Cerebellar nuclear complex (tissue), 1 donor: Measurements from ENCODE around the gene DENND1B.
A peak's percentile ranks its signal among the peaks of the same experiment; 100 is the strongest.
"Not testable (repeated sequence)": the region's sequence is repeated elsewhere in the genome, so short reads cannot be mapped to it uniquely, and the experiment has no call there.

Source experiments
- DNase-seq, 2 experiments: peaks; one replicate each; lab custom pipeline; 2025; lab: John Stamatoyannopoulos, UW

DENND1B gene

DNA sequence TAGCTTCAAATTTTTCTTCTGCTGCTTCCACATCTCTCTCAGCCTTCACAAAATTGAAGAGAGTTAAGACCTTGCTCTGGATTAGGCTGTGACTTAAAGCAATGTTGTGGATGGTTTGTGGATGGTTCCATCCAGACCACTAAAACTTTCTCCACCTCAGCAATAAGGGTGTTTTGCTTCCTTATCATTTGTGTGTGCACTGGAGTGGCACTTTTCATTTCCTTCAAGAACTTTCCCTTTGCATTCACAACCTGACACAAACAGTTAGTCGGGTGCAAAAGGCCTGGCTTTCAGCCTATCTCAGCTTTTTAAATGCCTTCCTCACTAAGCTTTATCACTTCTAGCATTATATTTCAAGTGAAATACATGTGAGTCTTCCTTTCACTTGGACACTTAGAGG is 30.3 kb downstream of the DENND1B start:
- DNase-seq = no peak

DNA sequence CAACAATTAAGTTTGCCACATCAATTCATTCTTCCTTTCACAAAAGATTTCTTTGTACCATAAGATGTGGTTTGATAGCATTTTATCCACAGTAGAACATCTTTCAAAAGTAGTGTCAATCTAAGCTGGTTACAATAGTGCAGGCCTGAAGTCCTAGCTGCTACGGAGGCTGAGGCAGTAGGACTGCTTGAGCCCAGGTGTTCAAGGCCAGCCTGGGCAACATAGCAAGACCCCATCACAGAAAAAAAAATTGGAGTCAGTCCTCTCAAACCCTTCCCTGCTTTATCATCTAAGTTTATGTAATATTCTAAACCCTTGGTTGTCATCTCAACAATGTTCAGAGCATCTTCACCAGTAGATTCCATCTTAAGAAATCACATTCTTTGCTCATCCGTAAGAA is 31.7 kb downstream of the DENND1B start:
- DNase-seq = no peak

DNA sequence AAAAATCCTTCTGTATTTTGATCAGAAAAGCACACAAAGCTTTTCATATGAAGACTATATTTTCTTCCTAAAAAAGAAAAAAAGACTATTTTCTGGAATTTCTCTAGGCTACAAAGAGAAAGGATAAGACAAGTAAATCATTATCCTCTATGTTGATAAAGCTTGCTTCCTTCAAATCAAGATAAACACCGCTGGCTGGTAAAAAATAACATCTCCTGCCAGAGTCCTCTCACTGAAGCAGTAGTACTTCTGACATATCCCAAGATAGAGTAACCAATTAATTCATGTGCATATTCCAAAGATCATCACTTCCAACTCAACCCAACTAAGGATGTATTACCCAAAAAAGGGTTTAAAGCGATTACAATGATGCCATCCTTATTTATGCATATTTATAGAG is 34.3 kb downstream of the DENND1B start:
- DNase-seq = no peak

DNA sequence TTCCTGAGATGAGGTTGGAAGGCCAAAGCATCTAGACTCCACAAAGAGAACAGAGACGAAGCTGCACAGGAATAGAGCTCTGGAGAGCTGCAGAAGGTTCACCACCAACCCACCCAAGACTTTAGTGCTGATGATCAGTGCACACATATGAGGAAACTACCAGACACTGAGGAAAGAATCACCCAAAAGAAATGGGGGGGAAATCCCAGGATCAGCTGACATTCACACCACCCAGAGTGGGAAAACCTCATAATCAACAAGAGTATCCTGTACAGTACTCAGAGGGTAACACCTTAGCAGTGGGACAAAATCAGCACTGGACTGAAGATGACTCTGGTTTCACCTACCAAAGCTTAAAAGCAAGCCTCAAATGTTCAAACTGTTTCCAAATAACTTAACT is 36.4 kb downstream of the DENND1B start:
- no peak for DNase-seq

DNA sequence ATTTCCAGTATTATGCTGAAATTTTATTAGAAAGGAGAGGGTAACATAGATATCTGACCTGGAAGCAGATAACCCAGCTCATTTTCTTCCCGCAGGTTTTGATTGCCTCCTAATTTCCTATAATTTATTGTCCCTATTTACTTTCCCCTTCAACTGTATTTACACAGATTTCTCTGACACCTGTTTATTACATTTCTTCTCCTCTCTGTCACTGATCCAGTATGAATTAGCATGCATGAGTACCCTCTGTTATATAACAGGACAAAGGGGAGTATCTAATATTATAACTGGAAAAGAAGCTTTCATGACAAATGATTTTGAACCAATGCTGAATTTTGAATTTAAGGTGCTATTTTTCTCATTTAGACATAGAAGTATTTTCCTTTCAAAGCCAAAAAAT is 37.4 kb downstream of the DENND1B start:
- DNase-seq = peak in 1 of 2 experiments; percentile 65

DNA sequence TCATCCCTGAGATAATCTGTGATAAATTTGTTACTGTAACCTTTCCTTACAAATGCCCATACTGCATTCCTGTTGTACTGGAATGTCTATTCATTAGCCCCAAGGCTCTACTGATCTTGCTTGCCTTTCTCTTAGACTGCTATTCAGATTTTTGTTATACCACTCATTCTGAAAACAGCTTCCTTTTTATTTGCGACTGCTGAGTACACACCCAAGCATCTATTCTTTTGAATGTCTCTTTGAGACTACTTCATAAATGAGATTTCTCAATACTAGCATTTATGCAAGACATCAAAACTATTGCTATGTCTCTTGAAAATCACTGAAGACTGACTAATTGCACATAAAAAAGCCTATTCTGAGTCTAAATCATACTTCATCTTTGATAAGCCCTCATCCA is 38.6 kb downstream of the DENND1B start:
- no peak for DNase-seq

DNA sequence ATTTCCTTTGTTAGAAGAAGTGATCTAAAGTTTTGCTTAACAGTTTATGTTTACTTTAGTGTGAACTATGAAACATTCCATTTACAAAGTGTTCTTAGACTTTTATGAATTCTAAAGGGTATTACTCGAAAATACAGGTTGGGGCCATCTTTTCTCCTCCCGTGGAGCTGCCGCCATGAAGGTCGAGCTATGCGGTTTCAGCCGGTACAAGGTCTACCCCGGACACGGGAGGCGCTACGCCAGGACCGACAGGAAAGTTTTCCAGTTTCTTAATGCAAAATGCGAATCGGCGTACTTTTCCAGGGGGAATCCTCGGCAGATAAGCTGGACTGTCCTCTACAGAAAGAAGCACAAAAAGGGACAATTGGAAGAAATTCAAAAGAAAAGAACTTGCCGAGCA is 39.8 kb downstream of the DENND1B start:
- no peak for DNase-seq

DNA sequence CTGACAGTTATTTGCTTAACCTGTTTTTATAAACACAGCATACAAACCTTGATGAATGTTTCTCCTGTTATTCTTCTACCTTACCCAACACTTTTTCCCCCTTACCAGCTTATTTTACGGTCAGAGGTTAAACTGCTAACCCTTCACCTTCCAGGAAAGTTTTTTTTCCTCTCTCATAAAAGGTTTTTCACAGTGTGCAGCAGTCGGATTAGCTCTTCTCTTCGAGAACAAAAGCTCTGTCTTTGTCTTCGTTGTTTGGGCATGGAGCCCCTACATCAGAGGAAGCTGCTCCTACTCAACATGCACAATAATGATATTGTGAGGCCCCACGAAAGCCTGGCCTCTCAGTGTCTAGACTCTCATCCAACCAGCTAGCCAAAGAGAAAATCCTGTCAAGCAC is 42.0 kb downstream of the DENND1B start:
- no peak for DNase-seq

DNA sequence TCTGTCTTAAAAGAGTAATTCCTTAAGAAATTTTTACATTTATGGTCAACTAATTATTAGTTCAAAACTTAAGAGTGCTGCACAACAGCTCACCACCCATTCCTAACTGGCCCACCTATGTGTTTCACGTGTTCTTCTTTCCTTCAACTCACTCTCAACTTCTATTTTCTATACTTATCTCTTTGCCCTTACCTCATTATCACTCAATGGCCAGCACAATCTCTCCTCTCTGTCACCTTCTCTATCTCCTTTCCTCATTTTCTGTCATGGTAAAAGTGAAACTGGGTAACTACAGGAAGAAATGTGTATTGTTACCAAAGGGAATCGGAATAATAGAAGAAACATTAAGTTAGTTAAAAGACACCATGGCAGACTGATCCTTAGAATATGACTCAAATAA is 43.1 kb downstream of the DENND1B start:
- no peak for DNase-seq

DNA sequence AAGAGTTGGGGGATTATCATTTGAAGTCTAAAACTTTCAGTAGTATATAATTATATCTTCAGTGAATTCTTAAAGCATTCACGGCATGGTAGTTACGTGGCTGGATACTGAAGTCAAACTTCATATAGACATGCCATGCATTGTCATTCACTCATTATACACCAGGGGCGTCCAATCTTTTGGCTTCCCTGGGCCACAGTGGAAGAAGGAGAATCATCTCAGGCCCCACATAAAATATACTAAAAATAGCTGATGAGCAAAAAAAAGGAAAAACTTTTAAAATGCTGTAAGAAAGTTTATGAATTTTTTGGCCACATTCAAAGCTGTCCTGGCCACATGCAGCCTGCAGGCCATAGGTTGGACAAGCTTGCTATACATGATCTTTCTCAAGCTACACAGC is 43.8 kb downstream of the DENND1B start:
- DNase-seq = no peak

DNA sequence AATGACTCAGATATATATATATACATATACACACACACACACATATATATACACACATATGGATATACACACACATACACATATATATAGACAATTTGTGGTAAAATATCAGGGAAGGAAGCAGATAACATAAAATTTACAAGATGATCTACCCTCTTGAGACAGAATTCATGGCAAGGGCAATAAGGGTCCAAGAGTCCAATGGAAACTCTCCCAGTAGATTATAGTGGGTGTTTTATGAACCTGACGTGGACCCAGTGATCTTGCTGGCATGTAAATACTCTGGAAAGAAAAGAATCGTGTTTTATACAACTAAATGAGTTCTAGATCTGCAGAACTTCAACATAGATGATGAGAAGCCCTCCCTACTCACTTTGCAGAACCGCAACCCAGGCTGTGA is 49.3 kb downstream of the DENND1B start:
- DNase-seq = no peak

DNA sequence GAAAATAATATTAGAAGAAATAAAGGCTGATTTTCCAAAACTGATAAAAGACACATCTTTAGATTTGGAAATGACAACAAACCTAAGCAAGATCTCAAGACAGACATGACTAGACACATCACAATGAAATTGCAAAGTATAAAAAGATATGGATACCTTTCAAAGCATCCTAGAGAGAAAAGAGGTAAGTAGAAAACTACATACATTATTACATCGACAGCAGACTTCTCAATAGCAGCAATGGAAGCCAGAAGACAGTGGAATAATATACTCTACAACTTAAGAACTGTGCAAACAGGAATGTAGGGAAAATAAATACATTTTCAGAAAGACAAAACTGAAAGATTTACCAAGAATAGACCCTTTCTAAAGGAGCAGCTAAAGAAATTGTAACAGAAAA is 50.2 kb downstream of the DENND1B start:
- no peak for DNase-seq

DNA sequence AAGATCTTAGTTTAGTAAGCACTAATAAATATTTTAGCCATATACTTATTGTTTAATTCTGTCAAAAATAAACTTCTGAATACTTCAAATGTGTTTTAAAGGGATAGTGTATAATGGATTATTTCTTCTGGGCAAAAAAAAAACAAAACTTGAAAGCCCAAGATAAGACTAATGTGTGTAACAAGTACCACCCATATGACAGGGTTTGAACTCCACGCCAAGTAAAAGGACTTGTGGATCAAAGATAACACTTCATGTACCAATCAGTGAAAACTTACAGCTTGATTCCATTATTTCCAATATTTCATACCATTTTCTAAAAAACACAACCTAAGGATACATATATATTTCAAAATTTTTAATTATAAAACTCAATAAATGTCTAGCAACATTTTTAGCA is 59.5 kb downstream of the DENND1B start:
- DNase-seq = no peak

DNA sequence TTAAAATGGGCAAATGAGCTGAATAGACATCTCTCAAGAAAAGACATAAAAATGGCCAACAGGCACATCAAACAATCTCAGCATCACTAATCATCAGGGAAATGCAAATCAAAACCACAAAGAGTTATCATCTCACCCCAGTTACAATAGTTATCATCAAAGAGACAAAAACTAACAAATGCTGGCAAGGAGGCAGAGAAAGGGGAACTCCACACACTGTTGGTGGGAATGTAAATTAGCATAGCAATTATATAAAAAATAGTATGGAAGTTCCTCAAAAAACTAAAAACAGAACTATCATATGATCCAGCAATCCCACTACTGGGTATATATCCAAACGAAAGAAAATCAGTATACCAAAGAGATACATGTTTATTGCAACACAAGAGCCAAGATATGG is 68.7 kb downstream of the DENND1B start:
- DNase-seq = no peak

DNA sequence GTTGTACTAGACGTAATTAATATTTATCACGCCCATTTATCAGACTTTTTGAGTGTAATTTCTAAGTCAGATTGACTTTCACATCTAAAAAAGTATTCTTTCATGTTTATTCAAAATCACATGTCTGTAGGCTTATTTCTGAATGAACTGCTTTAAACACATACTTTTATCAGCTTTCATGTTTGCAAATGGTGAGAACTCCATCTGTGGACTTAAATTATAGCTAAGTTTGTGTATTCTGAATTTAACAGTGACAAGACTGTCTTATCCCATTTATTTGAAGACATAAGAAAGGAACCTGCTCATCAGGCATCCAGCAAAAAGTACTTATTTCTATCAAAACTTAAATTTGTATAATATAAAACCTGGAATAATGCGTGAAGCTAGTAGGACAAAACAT is 69.3 kb downstream of the DENND1B start:
- DNase-seq = no peak

DNA sequence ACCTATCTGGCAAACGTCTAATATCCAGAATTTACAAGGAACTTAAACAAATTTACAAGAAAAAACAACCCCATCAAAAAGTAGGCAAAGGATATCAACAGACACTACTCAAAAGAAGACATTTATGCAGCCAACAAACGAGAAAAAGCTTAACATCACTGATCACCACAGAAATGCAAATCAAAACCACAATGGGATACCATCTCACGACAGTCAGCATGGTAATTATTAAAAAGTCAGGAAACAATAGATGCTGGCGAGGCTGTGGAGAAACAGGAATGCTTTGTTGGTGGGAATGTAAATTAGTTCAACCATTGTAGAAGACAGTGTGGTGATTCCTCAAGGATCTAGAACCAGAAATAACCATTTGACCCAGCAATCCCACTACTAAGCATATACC is 74.6 kb downstream of the DENND1B start:
- not testable (repeated sequence) for DNase-seq

DNA sequence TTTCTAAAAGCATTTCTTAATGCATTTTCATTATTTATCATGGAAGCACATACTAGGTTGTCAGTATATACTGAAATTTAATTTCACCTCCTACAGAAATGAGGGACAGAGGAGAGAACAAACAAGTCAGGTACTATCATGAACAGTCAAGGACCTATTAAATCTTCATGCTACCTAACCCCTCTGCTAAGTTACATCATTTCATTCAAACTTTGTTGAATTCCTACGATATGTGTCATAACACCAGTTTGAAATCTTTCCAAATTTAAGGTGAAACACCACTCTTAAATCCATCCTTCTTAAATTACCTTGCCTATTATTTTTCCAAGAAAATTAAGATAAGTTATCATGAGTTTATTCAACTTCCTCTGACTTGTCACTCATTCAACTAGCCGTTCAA is 78.9 kb downstream of the DENND1B start:
- no peak for DNase-seq

DNA sequence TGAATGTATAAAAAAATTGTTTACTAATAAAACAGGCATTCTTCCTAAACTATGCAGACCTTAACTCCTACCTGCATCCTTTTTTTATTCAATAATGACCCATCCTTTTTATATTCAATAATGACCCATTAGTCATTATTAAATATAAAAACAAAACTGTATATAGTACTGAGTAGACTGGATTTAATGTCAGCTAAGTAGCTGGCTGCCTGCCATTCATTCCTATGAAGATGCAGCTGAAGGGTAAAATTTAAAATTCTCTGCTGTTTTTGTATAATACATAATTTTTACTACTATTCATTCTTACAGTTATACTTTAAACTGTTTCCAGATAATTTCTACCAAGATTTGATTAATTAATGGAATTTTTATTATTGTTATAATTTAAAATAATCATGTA is 79.3 kb downstream of the DENND1B start:
- DNase-seq = no peak

DNA sequence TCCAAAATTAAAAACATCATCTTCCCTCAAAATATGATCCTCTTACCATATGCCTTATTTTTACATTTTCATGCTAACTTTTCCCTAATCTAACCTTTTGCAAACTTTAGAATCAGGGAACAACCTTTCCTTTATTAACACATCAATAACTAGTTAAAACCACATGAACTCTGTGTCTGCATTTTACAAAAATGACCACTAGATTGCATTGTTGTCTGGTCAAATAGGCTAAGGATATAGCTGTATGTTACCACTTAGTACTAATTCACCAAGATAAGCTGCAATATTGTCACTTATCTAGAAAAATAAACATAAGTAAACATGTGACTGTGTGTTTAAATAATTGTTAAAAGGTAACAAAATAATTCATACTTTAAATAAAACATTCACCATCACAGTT is 82.3 kb downstream of the DENND1B start:
- no peak for DNase-seq

DNA sequence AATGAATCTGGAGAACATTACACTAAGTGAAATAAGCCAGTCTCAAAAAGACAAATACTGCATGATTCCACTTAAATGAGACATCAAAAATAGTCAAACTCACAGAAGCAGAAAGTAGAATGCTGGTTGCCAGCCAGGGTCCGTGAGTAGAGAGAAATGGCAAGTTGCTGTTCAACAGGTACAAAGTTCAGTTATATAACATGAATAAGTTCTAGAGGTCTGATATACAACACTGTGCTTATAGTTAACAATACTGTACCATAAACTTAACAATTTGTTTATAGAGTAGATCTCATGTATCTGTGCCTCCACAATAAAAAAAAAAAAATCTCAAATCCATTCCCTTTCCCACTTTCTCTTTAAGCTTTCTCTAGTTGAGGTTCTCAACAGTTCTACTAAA is 83.5 kb downstream of the DENND1B start:
- DNase-seq = no peak

DNA sequence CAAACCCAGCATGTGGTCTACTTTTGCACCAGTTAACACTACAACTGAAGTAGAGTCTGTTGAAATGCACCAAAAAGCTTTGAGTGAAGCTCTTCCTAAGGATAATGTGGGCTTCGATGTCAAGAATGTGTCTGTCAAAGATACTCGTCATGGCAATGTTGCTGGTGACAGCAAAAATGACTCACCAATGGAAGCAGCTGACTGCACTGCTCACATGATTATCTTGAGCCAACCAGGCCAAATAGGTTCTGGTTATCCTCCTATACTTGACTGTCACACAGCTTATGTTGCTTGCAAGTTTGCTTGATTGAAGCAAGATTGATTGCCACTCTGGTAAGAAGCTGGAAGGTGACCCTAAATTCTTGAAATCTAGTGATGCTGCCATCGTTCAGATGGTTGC is 85.2 kb downstream of the DENND1B start:
- no peak for DNase-seq

DNA sequence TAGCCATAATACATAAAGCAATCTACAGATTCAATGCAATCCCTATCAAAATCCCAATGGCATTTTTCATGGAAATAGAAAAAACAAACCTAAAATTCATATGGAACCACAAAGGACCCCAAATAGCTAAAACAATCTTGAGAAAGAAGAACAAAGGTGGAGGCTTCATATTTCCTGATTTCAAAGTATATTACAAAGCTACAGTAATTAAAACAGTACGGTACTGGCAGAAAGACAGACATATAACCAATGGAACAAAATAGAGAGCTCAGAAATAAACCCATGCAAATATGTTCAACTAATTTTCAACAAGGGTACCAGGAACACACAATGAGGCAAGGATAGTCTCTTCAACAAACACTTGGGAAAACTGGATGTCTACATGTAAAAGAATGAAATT is 87.0 kb downstream of the DENND1B start:
- no peak for DNase-seq

DNA sequence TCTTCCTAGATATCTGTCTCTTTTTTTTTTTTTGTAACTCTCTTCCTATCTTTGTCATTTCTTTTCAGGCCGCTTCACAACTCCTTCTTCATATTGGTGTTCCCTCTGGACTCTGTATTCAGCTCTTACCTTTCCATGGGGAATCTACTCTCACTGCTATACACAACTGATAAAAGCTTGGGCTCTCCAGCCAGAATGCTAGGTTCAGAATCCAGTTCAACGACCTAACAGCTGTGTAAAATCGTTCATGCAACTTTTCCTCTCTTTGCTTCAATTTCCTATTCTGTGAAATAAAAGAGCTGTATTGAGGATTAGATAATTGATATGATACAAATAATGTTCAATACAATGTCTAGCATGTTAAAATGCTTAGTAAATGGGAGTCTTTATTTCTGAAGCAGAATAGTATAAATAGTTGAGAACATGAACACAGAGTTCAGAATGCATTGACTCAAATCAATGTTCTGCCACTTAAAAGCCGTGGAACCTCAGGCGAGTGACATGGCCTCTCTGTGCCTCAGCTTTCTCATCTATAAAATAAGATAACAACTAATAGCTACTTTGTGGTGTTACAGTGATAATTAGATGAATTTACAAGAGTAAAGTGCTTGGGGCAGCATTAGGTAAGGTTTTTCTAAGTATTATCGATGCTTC is 88.5 kb downstream of the DENND1B start:
- DNase-seq = no peak

DNA sequence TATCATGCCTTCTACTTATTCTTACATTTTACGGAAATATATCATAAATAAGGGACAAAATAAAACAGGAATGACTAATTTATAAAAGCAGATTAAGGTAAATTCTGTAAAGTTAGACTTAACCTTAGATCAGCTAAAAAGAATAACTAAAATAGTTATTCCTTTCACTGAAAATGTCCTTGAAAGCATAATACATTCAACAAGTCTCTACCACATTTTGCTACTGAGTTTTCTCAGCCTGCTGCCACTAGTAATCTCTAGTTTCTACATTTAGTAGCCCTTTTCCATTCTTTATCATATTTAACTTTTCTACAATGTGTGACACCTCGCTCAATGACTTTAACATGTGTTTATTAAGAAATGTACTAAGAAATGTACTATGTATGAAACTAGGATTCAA is 89.0 kb downstream of the DENND1B start:
- no peak for DNase-seq

DNA sequence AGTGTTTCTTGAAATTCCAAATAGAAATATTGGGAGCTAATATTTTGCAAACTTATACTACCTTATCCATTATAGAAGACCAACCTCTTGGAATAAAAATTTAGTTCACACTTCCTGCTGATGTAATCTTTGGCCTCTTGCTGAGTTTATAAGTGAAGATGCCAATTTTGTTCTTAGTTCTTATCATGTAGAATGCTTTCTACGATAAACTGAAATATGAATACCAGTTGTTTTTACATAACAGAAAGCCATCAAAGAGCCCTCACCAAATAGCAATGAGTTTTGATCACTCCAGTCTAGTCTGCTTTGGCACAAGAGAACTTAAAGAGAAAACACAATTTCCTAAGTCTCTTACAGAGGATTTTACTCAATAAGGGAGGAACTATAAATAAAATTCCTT is 89.5 kb downstream of the DENND1B start:
- DNase-seq = no peak
